Measurements from ENCODE around the gene CDC37L1.
A peak's percentile ranks its signal among the peaks of the same experiment; 100 is the strongest.
"Not testable (repeated sequence)": the region's sequence is repeated elsewhere in the genome, so short reads cannot be mapped to it uniquely, and the experiment has no call there.

CDC37L1 gene

DNA sequence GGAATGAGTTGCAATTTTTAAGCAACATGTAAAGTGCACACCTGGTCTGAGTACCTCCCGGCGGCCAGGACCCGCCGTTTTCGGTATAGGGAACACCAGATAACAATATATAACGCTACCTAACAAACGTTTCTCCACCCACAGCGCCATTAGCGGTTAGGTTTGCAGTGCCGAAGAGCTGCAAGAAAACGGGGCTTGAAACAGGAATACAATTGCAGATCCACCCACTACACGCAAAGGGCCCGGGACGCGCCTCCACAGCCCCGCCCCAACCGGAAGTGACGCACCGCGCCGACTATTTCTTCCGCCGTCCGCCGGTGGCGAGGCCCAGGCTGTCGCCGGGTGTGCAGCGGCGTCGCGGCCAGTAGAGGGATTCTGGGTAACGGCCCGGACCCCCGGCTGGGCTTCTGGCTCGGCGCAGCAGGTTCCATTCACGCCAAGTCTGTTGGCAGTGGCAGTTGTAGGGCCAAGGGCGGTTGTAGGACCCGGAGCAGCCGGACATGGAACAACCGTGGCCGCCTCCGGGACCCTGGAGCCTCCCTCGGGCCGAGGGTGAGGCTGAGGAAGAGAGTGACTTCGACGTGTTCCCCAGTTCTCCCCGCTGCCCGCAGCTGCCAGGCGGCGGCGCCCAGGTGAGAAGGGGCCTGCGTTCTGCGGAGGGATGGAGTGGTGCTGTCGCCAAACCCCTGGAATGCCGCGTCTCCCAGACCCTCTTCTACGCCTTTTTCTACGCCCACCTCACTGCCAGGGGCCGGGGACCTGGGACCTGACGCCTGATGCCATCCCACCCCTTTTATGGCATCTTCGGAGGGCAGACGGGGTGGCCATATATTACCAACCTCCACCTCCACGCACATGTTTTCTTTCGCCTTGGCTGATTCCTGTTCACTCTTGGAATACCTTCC, at the start of gene CDC37L1:
TSS of gene CDC37L1 (plus strand) at position 302 of the 905 bp plus-strand sequence. CDS start at position 501, 199 bp downstream.
- peak; percentile 99 for DNase-seq (ENCODE audit: low read depth)

DNA sequence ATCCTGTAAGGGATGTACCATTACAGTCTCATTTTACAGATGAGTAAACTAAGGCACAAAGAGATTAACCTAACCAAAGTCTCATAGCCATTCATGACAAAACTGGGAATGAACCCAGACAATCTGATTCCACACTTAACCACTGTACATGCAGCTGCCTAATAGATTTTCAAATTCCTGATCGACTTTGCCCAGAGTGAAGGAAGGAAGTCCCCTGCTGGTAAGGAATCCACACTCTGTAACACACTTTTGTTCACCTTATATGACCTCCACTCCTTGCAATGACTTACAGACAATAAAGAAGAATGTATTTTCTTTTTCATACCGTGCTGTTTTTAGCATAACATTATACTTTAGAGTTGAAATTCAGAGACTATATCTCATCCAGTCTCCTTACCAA, 48.5 kb upstream of the CDC37L1 start:
- no peak for DNase-seq (ENCODE audit: low read depth)

DNA sequence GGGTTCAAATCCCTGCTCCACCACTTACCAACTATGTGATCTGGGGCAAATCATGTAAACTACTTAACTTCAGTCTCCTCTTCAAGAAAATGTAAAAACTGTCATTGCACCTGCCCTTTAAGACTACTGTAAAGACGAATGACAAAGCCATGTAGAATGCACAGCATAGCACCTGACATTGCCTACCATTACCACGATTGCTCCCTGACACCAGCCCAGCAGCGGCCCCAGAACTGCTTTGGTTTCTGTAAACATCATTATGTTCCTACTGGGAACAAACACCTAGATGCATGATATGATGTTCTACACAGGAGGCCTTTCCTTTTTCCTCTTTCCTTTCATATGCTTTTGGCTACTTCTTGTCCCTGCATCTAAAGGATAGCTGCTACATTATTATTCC, 40.4 kb upstream of the CDC37L1 start:
- no peak for DNase-seq (ENCODE audit: low read depth)

DNA sequence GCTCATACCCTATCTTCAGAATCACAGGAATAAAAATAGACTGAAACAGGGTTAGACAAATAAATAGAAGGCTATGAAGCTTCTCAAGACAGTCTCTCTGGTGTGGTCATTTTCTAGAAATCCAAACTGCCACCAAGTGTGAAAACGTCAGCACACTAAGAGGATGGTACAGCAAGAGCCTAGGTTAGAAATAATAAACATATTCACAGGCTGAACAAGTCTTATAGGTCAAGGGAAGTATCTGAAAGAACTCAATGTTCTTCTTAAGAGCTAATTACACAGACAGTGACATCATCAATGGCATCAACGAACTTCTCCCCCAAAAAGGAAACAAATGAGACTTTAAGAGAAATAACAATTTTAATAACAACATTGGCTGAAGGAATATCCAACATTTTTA, 39.9 kb upstream of the CDC37L1 start:
- DNase-seq (ENCODE audit: low read depth), result no peak

DNA sequence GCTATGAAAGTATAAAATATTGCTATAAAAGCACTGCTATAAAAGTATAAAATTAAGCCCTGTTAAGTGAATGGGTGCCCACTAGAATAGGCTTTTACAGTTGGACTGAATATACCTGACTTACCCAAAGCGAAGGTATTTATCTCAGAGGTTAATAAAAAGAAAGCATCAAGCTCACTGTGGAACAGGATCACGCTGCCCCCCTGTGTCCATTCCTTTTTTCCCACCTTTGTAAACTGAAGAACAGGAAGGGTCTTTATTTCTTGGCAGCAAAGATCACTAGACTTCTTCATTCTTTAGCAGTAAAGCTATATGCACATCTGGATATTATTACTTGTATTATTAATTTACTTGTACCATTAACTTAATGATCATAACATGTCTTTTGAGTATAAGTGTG, 39.3 kb upstream of the CDC37L1 start:
- no peak for DNase-seq (ENCODE audit: low read depth)

DNA sequence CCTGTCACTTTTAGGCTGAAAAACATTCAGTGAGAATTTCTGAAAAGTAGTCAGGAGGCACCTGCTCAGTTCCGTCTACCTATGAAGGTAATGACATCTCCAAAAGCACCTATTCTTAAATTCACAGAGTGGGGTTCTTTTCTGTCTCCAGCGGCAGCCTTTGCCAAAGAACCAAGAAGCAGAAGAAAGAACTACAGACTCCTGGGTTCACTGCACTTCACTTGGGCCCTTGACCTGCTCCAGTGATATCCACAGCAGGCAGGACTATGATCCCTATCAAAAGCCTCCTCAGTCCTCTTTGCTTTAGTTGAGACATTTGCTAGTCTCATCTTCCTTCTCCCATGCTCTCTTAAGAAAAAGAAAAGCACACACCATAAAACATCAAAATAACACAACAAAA, 37.0 kb upstream of the CDC37L1 start:
- DNase-seq (ENCODE audit: low read depth), result no peak

DNA sequence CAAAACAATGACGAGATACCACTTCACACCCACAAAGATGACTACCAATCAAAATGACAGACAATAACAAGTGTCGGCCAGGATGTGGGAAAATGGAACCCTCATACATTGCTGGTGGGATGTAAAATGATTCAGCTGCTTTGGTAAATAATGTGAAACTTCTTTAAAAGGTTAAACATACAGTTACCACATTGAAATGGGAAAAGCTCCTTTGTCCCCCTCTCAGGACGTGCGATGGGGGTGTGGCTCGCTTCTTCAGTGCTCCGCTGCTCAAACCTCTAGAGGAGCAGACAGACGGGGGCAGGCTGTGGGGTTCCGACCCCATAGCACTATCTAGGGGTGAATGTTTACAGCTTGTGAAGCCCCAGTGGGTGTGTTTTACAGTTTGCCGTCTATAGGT, 25.3 kb upstream of the CDC37L1 start:
- no peak for DNase-seq (ENCODE audit: low read depth)

DNA sequence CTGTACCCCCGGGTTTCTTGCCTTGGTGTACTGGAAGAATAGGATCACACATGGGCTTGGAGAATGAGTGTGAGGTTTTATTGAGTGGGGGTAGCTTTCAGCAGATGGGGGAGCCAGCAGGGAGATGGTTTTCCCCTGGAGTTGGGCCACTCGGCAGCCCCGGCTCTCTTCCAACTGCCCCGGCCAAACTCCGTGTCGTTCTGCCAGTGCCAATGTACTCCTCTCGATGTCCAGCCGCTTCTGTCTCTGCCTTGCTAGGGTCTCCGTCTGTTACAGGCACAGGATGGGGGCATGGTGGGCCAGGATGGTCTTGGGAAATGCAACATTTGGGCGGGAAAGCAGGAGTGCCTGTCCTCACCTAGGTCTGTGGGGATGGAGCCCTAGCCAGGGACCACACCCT, 24.8 kb upstream of the CDC37L1 start:
- no peak for DNase-seq (ENCODE audit: low read depth)

DNA sequence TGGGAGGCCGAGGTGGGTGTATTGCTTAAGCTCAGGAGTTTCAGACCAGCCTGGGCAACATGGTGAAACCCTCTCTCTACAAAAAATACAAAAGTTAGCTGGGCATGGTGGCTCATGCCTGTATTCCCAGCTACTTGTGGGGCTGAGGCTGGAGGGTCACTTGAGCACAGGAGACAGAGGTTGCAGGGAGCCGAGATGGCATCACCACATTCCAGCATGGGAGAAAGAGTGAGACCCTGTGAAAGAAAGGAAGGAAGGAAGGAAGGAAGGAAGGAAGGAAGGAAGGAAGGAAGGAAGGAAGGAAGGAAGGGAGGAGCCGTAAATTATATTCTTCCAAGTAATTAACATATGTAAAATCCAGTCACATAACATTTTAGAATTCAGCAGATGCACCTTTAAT, 23.2 kb upstream of the CDC37L1 start:
- not testable (repeated sequence) for DNase-seq (ENCODE audit: low read depth)

DNA sequence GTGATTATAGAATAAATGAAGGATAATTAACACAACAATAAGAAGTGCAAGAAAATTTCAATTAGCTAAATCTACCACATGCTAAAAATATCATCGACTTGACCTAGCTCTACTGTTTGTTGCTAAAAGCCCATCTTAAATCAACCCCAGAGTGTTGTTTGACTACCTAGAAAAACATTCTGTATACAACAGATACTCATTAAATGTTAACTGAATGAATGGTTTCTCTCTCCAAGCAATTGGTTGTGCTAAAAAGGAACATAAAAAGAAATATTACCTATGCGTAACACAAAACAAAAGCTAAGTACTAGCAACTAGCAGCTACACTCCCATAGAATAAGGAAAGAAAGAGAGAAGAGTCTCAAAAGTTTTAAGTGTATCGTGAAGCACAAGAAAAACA, 22.7 kb upstream of the CDC37L1 start:
- DNase-seq (ENCODE audit: low read depth), result no peak

DNA sequence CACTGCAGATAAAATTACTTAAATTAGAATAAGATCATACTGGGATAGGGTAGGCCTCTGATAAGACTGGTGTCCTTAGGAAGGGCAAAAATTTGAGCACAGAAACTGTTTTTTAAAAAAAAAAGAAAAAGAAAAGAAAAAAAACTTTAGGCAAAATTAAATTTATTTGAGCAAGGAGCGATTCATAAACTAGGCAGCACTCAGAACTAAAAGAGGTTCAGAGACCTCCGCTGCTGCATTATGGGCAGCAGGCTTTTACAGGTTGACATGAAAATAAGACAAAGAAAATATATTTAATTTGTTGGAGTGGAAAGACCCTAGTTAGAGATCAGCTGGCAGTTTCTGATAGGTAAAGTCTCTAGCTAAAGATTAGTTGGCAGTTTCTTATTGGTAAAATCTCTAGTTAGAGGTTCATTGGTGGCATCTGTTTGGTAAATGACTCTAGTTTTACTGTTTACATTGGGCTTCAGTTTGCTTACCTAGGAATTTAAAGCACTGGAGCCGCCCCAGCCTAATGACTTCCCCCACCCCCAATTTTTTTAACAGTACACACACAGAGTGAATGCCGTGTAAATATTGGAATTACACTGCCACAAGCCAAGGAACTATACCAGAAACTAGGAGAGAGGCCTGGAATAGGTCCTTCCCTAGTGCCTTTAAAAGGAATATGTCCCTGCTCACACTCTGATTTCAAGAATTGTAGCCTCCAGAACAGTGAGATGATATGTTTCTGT, 21.8 kb upstream of the CDC37L1 start:
- no peak for DNase-seq (ENCODE audit: low read depth)

DNA sequence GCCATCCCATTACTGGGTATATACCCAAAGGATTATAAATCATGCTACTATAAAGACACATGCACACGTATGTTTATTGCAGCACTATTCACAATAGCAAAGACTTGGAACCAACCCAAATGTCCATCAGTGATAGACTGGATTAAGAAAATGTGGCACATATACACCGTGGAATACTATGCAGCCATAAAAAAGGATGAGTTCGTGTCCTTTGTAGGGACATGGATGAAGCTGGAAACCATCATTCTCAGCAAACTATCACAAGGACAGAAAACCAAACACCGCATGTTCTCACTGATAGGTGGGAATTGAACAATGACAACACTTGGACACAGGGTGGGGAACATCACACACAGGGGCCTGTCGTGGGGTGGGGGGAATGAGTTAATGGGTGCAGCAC, 18.7 kb upstream of the CDC37L1 start:
- DNase-seq (ENCODE audit: low read depth), result not testable (repeated sequence)

DNA sequence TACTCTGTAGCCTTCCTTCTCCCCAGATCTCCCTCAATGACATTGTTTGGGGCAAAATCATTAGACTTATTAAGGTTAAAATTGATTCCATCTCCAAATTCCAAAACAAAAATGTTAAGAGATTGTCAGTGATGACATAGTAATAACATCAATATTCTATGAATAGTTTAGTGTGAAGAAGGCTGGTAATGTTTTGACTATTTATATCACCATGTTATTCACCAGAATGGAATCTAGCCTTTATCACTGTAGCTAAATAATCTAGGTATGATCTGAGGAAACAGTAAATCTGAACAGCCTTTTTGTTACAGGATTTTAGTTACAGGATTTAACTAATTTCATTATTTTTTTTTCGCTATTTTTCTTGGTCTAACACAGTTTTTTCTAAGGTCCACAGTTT, 18.2 kb upstream of the CDC37L1 start:
- DNase-seq (ENCODE audit: low read depth), result no peak

DNA sequence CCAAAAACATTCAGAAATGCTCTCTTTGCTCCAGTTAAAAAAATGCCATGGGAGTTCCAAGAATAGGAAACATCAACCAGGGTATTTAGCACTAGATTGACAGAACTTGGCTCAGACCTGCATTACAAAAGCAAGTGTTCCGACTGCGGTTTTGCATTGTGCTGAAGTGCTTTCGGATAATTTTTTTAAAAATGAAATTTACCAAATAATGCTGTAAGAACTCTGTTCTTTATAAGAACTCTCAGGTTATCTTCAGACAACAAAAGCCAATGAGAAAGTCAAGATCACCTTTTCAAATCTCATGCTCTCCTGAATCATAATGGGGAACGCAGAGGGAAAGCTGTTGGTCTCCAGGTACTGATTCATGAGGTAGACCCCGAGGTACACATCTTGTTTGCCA, 17.8 kb upstream of the CDC37L1 start:
- no peak for DNase-seq (ENCODE audit: low read depth)

DNA sequence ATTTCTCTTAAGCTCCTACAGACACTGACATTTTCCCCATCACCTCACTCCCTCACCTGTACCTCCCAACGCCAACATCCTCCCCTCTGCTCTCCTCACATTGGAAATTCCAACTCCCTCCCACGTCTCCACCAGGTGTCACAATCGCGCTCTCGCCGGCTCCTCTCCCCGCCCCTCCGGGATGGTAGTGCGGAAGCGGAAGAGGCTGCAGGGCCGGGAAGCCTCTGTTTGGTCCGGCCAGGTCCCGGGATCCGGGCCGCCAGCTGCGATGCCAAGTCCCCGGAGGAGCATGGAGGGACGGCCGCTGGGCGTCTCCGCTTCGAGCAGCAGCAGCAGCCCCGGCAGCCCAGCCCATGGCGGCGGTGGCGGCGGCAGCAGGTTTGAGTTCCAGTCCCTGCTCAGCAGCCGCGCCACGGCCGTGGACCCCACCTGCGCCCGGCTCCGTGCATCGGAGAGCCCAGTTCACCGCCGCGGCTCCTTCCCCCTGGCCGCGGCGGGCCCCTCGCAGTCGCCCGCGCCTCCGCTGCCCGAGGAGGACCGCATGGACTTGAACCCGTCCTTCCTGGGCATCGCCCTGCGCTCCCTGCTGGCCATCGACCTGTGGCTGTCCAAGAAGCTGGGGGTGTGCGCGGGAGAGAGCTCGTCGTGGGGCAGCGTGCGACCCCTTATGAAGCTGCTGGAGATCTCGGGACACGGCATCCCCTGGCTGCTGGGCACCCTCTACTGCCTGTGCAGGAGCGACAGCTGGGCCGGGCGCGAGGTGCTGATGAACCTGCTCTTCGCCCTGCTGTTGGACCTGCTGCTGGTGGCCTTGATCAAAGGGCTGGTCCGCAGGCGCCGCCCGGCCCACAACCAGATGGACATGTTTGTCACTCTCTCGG, 17.0 kb upstream of the CDC37L1 start, which contains the start of gene PLPP6:
TSS of gene PLPP6 (plus strand) at position 187 of the 881 bp plus-strand sequence. CDS start at position 269, 82 bp downstream.
- peak; percentile 52 for DNase-seq (ENCODE audit: low read depth)

DNA sequence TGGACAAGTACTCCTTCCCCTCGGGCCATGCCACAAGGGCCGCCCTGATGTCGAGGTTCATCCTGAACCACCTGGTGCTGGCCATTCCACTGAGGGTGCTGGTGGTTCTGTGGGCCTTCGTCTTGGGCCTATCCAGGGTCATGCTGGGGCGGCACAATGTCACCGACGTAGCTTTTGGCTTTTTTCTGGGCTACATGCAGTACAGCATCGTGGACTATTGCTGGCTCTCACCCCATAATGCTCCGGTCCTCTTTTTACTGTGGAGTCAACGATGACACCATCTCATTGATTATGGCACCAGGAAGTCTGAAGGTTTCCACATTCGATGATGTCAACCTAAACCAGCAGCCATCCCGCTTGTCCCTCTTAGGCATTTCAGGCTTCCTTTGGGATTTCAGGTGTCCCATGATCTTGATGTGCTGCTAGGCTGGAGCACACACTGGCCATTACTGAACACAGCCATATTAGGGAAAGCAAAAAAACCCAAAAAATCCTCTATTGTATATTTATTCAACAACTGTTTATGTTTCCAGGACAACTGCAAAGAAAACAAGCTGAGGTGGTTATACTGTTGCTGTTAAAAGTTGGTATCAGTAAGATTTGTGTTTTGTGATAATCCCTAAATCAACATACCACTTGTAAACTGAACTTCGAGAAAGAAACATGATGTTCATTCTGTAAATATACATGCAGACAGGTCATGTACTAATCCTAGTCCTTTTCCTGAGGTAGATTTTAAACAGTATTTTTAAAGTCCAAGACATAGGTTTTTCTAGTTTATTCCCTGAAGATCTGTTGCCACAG, 16.2 kb upstream of the CDC37L1 start:
- no peak for DNase-seq (ENCODE audit: low read depth)

DNA sequence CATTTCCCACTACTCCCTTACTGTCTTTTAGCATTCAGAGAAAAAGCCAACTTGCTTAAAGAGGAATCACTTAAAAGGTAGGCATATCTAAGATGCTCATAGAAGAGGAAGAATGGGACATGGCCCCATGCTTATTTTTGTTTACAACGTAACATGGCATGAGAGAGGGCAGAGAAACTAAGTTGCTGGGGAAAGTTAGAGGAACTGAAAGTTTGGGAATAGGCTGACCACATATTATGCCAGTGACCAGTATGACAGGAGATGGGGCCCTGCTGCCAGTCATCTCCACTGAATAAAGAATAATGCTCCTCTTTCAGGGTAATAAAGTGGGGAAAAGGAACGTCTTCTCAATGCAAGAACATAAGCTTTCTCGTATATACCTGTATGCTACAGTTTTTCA, 15.4 kb upstream of the CDC37L1 start:
- no peak for DNase-seq (ENCODE audit: low read depth)

DNA sequence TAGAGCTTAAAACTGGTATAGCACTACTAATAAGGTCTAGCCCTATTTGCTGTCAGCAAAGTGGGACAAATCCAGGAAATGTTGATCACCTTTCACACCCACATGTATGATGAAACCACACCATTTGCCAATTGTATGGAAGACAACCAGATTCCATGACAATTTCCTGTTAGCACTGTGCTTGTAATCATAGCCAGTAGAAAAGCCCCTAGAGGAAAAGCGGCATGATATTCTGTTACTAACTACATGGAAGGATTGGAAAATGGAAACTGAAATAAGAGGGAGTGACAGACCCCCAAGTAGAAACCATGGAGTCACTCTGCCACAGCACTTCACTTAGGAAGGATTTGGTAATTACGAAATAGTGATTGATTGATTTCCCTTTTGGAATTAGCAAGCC, 14.0 kb upstream of the CDC37L1 start:
- no peak for DNase-seq (ENCODE audit: low read depth)

DNA sequence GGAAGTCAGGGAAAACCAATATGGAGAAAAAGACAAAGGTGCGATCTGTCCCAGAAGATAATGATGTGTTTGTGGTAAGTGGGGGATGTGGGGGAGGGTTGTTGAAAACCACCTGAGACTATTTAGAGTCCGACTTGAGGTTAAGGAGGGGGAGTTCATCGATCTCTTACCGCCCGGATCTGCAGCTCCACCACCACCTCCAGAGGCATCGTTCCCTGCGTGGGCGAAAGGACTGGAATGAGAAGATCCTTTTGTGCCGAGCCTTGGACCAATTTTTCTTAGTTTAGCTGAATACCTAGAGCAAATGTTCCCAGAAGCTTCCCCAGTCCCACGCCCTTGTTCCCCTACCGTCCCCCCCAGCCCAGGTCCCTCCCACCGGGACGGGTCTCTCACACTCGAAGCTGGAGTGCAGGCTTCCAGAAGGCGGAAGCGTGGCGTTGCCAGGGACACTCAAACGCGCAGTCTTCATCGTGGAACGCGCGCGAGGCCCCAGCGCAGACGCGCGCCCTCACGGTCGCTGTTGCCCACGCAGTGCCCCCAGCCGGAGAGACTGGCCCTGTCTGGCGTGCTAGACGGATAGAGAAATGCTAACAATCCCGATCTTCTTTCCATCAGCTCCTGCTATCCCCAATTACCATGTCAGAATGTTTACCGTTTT, 13.2 kb upstream of the CDC37L1 start, which contains the start of gene SPATA6L:
TSS of gene SPATA6L (minus strand) at position 439 of the 658 bp plus-strand sequence. CDS start at position 209, 230 bp downstream.
- DNase-seq (ENCODE audit: low read depth), result no peak

DNA sequence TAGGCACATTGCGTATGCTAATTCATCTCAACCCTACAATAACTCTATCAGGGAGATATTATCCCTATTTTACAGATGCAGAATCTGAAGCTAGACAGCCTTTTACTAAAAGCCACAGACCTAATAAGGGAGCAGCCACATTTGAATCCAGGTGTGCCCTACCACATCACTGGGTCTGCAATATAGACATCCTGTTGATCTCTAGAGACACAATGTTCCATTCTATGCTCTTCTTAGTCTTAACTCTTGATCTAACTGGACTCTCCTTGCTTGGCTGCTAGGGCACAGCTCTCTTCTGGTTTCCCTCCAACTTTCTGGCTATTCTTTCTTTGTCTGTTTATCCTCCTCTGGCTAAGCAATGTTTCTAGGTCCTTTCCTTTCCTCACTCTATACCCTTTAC, 11.7 kb upstream of the CDC37L1 start:
- DNase-seq (ENCODE audit: low read depth), result no peak

DNA sequence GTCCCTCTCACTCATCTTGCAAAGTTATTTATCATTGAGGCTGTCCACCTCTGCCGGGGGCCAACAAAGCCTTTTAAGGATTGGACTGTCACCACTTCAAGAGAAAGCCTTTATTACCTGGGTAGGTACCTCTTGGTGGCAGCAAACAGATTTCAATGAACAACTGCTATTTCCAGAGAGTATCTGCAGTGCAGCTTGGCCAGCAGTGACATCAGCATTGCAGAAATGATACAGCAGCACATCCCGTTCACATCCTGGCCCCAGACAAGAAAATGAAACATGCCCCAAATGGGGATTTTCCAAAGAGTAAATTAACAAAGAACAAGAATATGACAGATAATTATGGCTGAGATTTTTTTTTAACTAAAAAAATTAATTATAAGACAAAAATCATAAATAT, 10.8 kb upstream of the CDC37L1 start:
- no peak for DNase-seq (ENCODE audit: low read depth)
